Measurements from ENCODE around the gene NTM.

DNA sequence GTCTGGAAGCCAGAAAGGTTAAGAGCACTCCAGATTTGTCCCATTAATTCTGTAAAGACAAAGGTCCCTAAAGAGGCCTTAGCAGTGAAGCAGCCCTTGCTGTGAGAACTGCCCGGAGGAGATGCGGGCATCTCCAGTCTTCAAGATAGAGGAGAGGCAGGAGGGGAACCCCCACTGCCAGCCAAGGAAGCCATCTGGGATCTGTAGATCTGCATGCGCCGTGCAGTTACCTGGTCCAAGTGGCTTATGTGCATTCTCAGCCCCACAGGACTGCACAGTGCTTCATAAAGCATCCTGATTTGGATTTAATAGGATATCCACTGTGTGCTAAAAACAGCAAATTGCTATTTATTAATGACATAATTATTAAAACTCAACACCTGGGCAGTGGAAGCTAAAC is 834.6 kb downstream of the NTM start:
- TF ChIP-seq POLR2AphosphoS5 (IDR thresholded peaks at IDR 0.05; ENCODE audit: low read depth, low read length) (no peak), POLR2A (IDR thresholded peaks at IDR 0.05; ENCODE audit: low read depth, low read length) (no peak), TAF1 (IDR thresholded peaks at IDR 0.05; ENCODE audit: borderline replicate concordance, low read depth, low read length) (no peak)

All from GM12892 (cell line).